GM18507 (cell line): Measurements from ENCODE around the gene FARP1.

ENCODE experiments used
- DNase-seq: peaks from one replicate; pipeline ENCODE4 v3.0.0; 2011; ENCODE audit warnings: low read depth; ENCODE audit not compliant: insufficient read length; ENCODE audit errors: extremely low spot score
- FAIRE-seq: peaks from 2 replicates; lab custom pipeline; 2011; peaks lifted over from hg19 to GRCh38; lab: Jason Lieb, UNC

Gene FARP1

GRCh38 chr13:98273067-98273823 is 130.4 kb downstream of the FARP1 start:
- no peak for DNase-seq

GRCh38 chr13:98273824-98274742 is 131.2 kb downstream of the FARP1 start:
- DNase-seq, result no peak
- no peak for FAIRE-seq

More at GRCh38 chr13:98273067-98273823, 130.4 kb downstream of the FARP1 start:
- FAIRE-seq, result no peak

GRCh38 chr13:98274921-98275487 is 132.1 kb downstream of the FARP1 start:
- DNase-seq (no peak), FAIRE-seq (no peak)

- FAIRE-seq, result no peak
- no peak for DNase-seq
Observed at GRCh38 chr13:98275681-98276171, 132.8 kb downstream of the FARP1 start.

GRCh38 chr13:98276486-98276885 is 133.6 kb downstream of the FARP1 start:
- FAIRE-seq (no peak), DNase-seq (no peak)

GRCh38 chr13:98278068-98278724 is 135.3 kb downstream of the FARP1 start:
- FAIRE-seq, result no peak
- DNase-seq, result no peak

- peak; percentile 36 for FAIRE-seq
- no peak for DNase-seq
Observed at GRCh38 chr13:98279473-98280175, 136.7 kb downstream of the FARP1 start.

- FAIRE-seq, result no peak
- DNase-seq, result no peak
Observed at GRCh38 chr13:98280176-98280510, 137.2 kb downstream of the FARP1 start.

- FAIRE-seq, result no peak
Observed at GRCh38 chr13:98284679-98285078, 141.8 kb downstream of the FARP1 start.

GRCh38 chr13:98285317-98285716 is 142.4 kb downstream of the FARP1 start:
- FAIRE-seq, result no peak
- no peak for DNase-seq

More at GRCh38 chr13:98284679-98285078, 141.8 kb downstream of the FARP1 start:
- DNase-seq, result no peak

- DNase-seq, result no peak
- no peak for FAIRE-seq
Observed at GRCh38 chr13:98285852-98286594, 143.1 kb downstream of the FARP1 start.

GRCh38 chr13:98286799-98287198 is 143.9 kb downstream of the FARP1 start:
- FAIRE-seq (no peak), DNase-seq (no peak)

- DNase-seq (no peak), FAIRE-seq (no peak)
Observed at GRCh38 chr13:98288211-98288610, 145.3 kb downstream of the FARP1 start.

GRCh38 chr13:98289339-98289945 is 146.5 kb downstream of the FARP1 start:
- no peak for DNase-seq
- no peak for FAIRE-seq

GRCh38 chr13:98290261-98290660 is 147.4 kb downstream of the FARP1 start:
- FAIRE-seq (no peak), DNase-seq (no peak)

- DNase-seq (no peak), FAIRE-seq (no peak)
Observed at GRCh38 chr13:98291658-98292057, 148.8 kb downstream of the FARP1 start.

GRCh38 chr13:98293103-98293502 is 150.2 kb downstream of the FARP1 start:
- no peak for DNase-seq

GRCh38 chr13:98293570-98294142 is 150.8 kb downstream of the FARP1 start:
- FAIRE-seq (no peak), DNase-seq (no peak)

More at GRCh38 chr13:98293103-98293502, 150.2 kb downstream of the FARP1 start:
- no peak for FAIRE-seq
